Measurements from ENCODE around the gene MYMK.

The MYMK gene

GRCh38 chr9:133489253-133490190 is 35.2 kb downstream of the MYMK start:
- DNase-seq (ENCODE audit: low read depth) = no peak
- TF ChIP-seq, protein P1, sequence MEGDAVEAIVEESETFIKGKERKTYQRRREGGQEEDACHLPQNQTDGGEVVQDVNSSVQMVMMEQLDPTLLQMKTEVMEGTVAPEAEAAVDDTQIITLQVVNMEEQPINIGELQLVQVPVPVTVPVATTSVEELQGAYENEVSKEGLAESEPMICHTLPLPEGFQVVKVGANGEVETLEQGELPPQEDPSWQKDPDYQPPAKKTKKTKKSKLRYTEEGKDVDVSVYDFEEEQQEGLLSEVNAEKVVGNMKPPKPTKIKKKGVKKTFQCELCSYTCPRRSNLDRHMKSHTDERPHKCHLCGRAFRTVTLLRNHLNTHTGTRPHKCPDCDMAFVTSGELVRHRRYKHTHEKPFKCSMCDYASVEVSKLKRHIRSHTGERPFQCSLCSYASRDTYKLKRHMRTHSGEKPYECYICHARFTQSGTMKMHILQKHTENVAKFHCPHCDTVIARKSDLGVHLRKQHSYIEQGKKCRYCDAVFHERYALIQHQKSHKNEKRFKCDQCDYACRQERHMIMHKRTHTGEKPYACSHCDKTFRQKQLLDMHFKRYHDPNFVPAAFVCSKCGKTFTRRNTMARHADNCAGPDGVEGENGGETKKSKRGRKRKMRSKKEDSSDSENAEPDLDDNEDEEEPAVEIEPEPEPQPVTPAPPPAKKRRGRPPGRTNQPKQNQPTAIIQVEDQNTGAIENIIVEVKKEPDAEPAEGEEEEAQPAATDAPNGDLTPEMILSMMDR (IDR thresholded peaks at IDR 0.05; ENCODE audit: insufficient read depth, low read depth, low read length, missing control alignments) = no peak
- no peak overlapping the region for H3K4me3 ChIP-seq (ENCODE audit: low read length)

GRCh38 chr9:133488686-133489252 is 36.0 kb downstream of the MYMK start:
- TF ChIP-seq, protein P1 (IDR thresholded peaks at IDR 0.05; ENCODE audit: insufficient read depth, low read depth, low read length, missing control alignments) = no peak
- H3K4me3 ChIP-seq (ENCODE audit: low read length) = no peak overlapping the region
- DNase-seq (ENCODE audit: low read depth) = no peak

- no peak for DNase-seq (ENCODE audit: low read depth)
- TF ChIP-seq, protein P1 (IDR thresholded peaks at IDR 0.05; ENCODE audit: insufficient read depth, low read depth, low read length, missing control alignments) = no peak
- no peak overlapping the region for H3K4me3 ChIP-seq (ENCODE audit: low read length)
These were observed 37.4 kb downstream of the MYMK start for GRCh38 chr9:133487331-133487725.

DNA sequence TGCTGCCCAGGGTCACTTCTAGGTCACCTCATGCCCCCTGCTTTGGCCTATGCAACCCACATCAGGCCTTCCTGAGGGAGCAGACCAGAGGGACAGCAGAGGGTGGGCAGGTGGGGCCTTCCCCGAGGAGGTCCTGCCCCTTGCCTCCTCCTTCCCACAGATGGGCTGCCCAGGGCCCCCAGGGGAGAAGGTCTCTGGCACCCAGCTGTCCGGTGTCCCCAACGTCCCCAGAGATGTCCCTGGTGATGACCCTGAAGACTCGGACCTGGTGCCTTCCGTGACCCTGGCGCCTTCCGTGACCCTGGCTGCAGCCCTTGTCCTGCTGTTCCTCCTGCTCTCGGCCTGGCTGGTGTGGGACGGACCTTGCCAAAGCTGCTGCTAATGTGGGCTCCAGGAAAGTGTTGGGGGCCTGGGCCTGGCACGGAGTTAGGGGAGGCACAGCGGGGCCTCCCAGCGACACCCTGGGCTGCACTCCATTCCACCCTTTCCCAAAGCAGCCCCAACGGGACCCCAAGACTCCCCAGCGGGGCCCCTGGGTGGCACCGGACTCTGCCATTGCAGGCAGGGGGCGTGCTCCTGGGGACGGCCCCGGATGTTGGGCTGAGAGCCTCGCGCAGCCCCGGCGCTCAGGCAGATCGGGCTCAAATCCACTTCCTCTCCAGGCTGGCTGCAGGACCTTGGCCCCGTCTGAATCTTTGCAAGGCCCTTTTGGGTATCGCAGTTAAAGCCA is 39.1 kb downstream of the MYMK start:
- no peak overlapping the region for H3K4me3 ChIP-seq (ENCODE audit: low read length)
- DNase-seq (ENCODE audit: low read depth) = no peak
- TF ChIP-seq, protein P1 (IDR thresholded peaks at IDR 0.05; ENCODE audit: insufficient read depth, low read depth, low read length, missing control alignments) = no peak

DNA sequence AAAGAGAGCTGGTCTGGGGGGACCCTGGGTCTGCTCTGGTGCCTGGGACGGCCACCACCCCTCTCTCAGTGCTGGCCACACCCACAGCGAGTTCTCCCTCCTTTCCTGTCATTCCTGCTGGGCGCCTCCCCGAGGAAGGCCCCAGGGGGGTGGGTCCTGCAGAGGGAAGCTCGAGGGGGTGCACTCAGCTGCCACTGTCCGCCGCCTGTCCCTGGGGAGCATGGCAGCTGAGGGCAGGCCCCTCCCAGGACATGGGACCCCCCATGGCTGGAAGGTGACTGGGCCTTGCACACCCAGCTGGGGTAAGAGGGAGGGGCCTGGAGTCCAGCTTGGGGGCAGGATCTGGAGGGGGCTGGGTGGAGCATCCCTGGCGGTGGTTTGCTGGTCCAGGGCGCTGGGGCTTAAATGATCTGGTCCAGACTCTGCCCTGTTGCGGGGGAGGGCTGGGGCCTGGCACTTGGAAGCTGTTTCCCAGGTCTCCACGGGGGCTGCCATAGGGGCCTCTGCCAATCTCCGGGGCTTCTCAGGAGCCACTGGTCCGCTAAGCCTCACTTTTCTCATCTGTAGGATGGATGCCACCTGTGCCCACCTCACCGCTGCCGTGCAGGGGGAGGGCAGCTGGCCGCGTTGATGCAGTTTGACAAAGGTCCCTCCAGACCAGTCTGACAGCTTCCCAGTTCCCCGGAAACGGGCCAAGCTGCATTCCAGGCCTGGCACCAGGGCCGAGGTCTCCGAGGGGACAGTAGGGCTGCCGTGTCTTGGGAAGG is 39.9 kb downstream of the MYMK start:
- H3K4me3 ChIP-seq (ENCODE audit: low read length) = no peak overlapping the region
- DNase-seq (ENCODE audit: low read depth) = no peak
- TF ChIP-seq, protein P1 (IDR thresholded peaks at IDR 0.05; ENCODE audit: insufficient read depth, low read depth, low read length, missing control alignments) = no peak

- DNase-seq (ENCODE audit: low read depth) = no peak
- H3K4me3 ChIP-seq (ENCODE audit: low read length) = no peak overlapping the region
- TF ChIP-seq, protein P1 (IDR thresholded peaks at IDR 0.05; ENCODE audit: insufficient read depth, low read depth, low read length, missing control alignments) = no peak
These were observed 41.1 kb downstream of the MYMK start for GRCh38 chr9:133483611-133484010.
